ENCODE results near the gene SMIM35. TPM values are rescaled to one million over a fixed set of nuclear protein-coding genes. Genes with fewer than 3 reads are reported as not detected.

Gene SMIM35
- total RNA-seq, 1 donor = not detected

DNA sequence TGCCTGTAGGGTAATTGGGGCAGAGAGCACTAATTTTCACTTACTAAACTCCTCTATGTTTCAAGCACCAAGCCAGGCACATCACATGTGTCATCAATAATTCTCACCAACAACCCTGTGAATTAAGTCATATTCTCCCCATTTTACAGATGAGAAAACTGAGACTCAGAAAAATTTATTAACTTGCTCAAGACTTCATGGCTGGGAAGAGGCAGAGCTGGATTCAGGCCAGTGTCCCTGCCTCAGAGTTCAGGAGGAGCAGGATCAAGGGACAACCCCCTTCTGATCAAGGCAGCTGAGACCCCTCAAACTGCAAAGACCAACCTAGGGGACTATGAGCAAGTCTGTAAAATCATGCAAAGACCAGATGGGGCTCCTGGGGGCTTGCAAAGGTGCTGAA, 2.1 kb downstream of the SMIM35 start:
- Histone ChIP-seq H3K4me2 (ENCODE audit: insufficient read depth, low read length) (no peak overlapping the region), H3K79me2 (ENCODE audit: insufficient read depth, low read length) (no peaks in the 10 kb centered on the region)

DNA sequence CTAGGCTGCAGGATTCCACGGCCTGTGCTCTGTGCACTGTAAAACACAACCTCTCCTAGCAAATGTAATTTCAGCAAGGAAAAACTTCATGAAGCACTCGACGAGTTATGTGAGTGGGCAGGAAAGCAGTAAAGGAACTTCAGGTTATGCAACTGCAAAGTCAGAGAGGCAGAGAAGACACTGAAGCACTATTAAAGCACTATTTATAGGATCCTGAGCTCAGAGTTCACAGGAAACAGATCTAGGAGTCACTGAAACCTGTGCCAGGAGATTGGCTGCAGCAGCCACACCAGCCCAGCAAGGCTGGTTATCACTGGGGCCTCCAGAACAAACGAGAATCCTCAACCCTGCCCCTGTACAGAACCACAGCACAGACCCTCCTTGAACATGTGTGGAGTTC, 2.5 kb downstream of the SMIM35 start:
- Histone ChIP-seq H2AFZ (ENCODE audit: low read length) (no peak overlapping the region), H3K4me3 (ENCODE audit: insufficient read depth, low read length) (no peak overlapping the region), H3K4me1 (ENCODE audit: insufficient read depth, low read length) (no peaks in the 10 kb centered on the region), H4K20me1 (ENCODE audit: insufficient read depth, low read length) (no peaks in the 10 kb centered on the region), H3K79me2 (ENCODE audit: insufficient read depth, low read length) (no peaks in the 10 kb centered on the region), H3K27me3 (ENCODE audit: insufficient read depth, low read length) (peaks cover 7% of the 10 kb centered on the region), H3K4me2 (ENCODE audit: insufficient read depth, low read length) (no peak overlapping the region), H3K27ac (ENCODE audit: low read depth, low read length) (no peak overlapping the region), H3K36me3 (ENCODE audit: insufficient read depth, low read length) (no peaks in the 10 kb centered on the region), H3K9me3 (ENCODE audit: low read depth, low read length) (no peaks in the 10 kb centered on the region)
- TF ChIP-seq, protein P1, sequence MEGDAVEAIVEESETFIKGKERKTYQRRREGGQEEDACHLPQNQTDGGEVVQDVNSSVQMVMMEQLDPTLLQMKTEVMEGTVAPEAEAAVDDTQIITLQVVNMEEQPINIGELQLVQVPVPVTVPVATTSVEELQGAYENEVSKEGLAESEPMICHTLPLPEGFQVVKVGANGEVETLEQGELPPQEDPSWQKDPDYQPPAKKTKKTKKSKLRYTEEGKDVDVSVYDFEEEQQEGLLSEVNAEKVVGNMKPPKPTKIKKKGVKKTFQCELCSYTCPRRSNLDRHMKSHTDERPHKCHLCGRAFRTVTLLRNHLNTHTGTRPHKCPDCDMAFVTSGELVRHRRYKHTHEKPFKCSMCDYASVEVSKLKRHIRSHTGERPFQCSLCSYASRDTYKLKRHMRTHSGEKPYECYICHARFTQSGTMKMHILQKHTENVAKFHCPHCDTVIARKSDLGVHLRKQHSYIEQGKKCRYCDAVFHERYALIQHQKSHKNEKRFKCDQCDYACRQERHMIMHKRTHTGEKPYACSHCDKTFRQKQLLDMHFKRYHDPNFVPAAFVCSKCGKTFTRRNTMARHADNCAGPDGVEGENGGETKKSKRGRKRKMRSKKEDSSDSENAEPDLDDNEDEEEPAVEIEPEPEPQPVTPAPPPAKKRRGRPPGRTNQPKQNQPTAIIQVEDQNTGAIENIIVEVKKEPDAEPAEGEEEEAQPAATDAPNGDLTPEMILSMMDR (IDR thresholded peaks at IDR 0.05; ENCODE audit: extremely low read depth, low read depth, low read length) = no peak
- no peak for DNase-seq (ENCODE audit: insufficient read length, low spot score, missing footprints)

More for the DNA sequence above, 2.1 kb downstream of the SMIM35 start:
- Histone ChIP-seq H3K9me3 (ENCODE audit: low read depth, low read length) (no peaks in the 10 kb centered on the region), H3K4me3 (ENCODE audit: insufficient read depth, low read length) (no peak overlapping the region), H3K27ac (ENCODE audit: low read depth, low read length) (no peak overlapping the region), H3K4me1 (ENCODE audit: insufficient read depth, low read length) (no peaks in the 10 kb centered on the region), H3K27me3 (ENCODE audit: insufficient read depth, low read length) (peaks cover 7% of the 10 kb centered on the region), H3K36me3 (ENCODE audit: insufficient read depth, low read length) (no peaks in the 10 kb centered on the region), H2AFZ (ENCODE audit: low read length) (no peak overlapping the region), H4K20me1 (ENCODE audit: insufficient read depth, low read length) (no peaks in the 10 kb centered on the region)
- no peak for DNase-seq (ENCODE audit: insufficient read length, low spot score, missing footprints)
- TF ChIP-seq, protein P1 (IDR thresholded peaks at IDR 0.05; ENCODE audit: extremely low read depth, low read depth, low read length) = no peak

GRCh38 chr11:118082880-118083552, 3.7 kb downstream of the SMIM35 start:
- TF ChIP-seq, protein P1 (IDR thresholded peaks at IDR 0.05; ENCODE audit: extremely low read depth, low read depth, low read length) = no peak
- H2AFZ ChIP-seq (ENCODE audit: low read length) = no peak overlapping the region

GRCh38 chr11:118081241-118081958, 5.4 kb downstream of the SMIM35 start:
- H3K27ac ChIP-seq (ENCODE audit: low read depth, low read length) = no peak overlapping the region
- DNase-seq (ENCODE audit: insufficient read length, low spot score, missing footprints) = no peak

More at GRCh38 chr11:118082880-118083552, 3.7 kb downstream of the SMIM35 start:
- H3K79me2 ChIP-seq (ENCODE audit: insufficient read depth, low read length) = no peaks in the 10 kb centered on the region
- H3K9me3 ChIP-seq (ENCODE audit: low read depth, low read length) = no peaks in the 10 kb centered on the region
- no peaks in the 10 kb centered on the region for H3K36me3 ChIP-seq (ENCODE audit: insufficient read depth, low read length)
- H3K4me2 ChIP-seq (ENCODE audit: insufficient read depth, low read length) = no peak overlapping the region
- H3K4me3 ChIP-seq (ENCODE audit: insufficient read depth, low read length) = no peak overlapping the region
- H4K20me1 ChIP-seq (ENCODE audit: insufficient read depth, low read length) = no peaks in the 10 kb centered on the region
- no peaks in the 10 kb centered on the region for H3K4me1 ChIP-seq (ENCODE audit: insufficient read depth, low read length)
- H3K27ac ChIP-seq (ENCODE audit: low read depth, low read length) = no peak overlapping the region
- peaks cover 7% of the 10 kb centered on the region for H3K27me3 ChIP-seq (ENCODE audit: insufficient read depth, low read length)
- DNase-seq (ENCODE audit: insufficient read length, low spot score, missing footprints) = no peak

More at GRCh38 chr11:118081241-118081958, 5.4 kb downstream of the SMIM35 start:
- Histone ChIP-seq H3K4me1 (ENCODE audit: insufficient read depth, low read length) (no peaks in the 10 kb centered on the region), H3K36me3 (ENCODE audit: insufficient read depth, low read length) (no peaks in the 10 kb centered on the region), H3K4me2 (ENCODE audit: insufficient read depth, low read length) (no peak overlapping the region), H4K20me1 (ENCODE audit: insufficient read depth, low read length) (no peaks in the 10 kb centered on the region), H2AFZ (ENCODE audit: low read length) (no peak overlapping the region), H3K27me3 (ENCODE audit: insufficient read depth, low read length) (peaks cover 7% of the 10 kb centered on the region), H3K4me3 (ENCODE audit: insufficient read depth, low read length) (no peak overlapping the region), H3K9me3 (ENCODE audit: low read depth, low read length) (no peaks in the 10 kb centered on the region), H3K79me2 (ENCODE audit: insufficient read depth, low read length) (no peaks in the 10 kb centered on the region)
- TF ChIP-seq, protein P1 (IDR thresholded peaks at IDR 0.05; ENCODE audit: extremely low read depth, low read depth, low read length) = no peak
